ENCODE measurements around the gene MINDY1.

DNA sequence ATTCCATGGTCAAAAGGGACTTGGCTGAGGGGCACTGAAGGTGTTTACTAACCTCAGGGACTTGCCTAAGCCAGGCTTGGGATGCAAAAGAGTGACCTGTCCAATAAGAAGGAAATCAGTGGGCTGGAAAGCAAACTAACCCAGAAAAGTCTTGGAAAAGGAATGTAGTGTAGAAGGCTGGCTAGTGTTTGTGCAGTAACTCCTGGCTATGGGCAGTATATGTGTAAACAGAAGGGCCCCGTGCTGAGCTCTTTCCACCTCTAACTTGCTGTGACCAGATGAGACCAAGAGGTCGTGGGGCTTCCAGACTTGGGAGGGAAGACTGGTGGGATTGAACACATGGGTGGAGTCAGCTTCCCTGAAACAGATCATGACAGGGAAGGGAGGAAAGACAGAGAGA, 4.1 kb downstream of the MINDY1 start:
- TF ChIP-seq CTCF (IDR thresholded peaks at IDR 0.05) (no peak), POLR2A (IDR thresholded peaks at IDR 0.05) (no peak)
